Gastroesophageal sphincter (tissue), 3 donors: ENCODE data around the gene NGLY1.

ENCODE experiments used
- CTCF ChIP-seq, 4 experiments: fragments of 200-600 bp in 2 of 4; fragments of 450-650 bp in 2 of 4; sonication (generic) in 1 of 4; IDR thresholded peaks; one replicate each; pipeline ENCODE4 v1.5.1; 2017 to 2019; ENCODE audit warnings: antibody characterized with exemption in 4 of 4, mild to moderate bottlenecking in 2 of 4, moderate library complexity in 2 of 4
- POLR2A ChIP-seq, 2 donors: fragments of 450-650 bp; IDR thresholded peaks; one replicate each; pipeline ENCODE4 v1.6.1; 2017; ENCODE audit warnings: antibody characterized with exemption in 2 of 2, mild to moderate bottlenecking in 2 of 2, moderate library complexity in 1 of 2

GRCh38 chr3:25713341-25713985, 69.8 kb downstream of the NGLY1 start:
- TF ChIP-seq CTCF (IDR thresholded peaks at IDR 0.05), result no peak
- no peak for TF ChIP-seq POLR2A (IDR thresholded peaks at IDR 0.05)
